ENCODE results near the gene GRIK5.

DNA sequence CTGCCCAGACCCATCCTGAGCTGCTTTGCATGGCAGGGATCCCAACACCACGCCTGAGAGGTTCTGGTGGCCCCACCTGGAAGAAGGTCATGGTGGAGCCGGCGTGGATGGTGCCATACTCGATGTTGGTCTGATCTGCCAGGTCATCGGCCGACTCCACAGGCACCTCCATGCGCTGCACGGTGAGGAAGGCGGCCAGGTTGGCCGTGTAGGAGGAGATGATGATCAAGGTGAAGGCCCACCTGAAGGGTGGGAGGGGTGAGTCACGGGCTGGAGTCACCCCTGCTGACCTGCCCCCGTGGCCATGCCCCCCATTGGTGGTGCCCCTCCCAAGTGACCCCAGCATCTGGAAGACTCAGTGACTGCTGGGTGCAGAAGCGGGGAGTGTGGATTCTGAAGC, 63.4 kb downstream of the GRIK5 start:
- TF ChIP-seq EP300 (IDR thresholded peaks at IDR 0.05; ENCODE audit: low read depth), result no peak
- TF ChIP-seq CTCF (IDR thresholded peaks at IDR 0.05), result no peak
